Dendritic cell treated with granulocyte-macrophage colony-stimulating factor and Interleukin-4, amounts not matched to agents 40 ng/mL and 50 ng/mL, for 4 days (primary cell): ENCODE measurements around the gene KIF6.
"Not testable (repeated sequence)": the region's sequence is repeated elsewhere in the genome, so short reads cannot be mapped to it uniquely, and the experiment has no call there.

Experiments used
- H3K27ac Mint-ChIP-seq: one replicate; pipeline ENCODE4 v1.8.0; 2022; ENCODE audit warnings: mild to moderate bottlenecking, mixed read lengths
- H3K27me3 Mint-ChIP-seq: one replicate; pipeline ENCODE4 v1.8.0; 2022; ENCODE audit warnings: mild to moderate bottlenecking, mixed read lengths
- H3K36me3 Mint-ChIP-seq: one replicate; pipeline ENCODE4 v1.8.0; 2022; ENCODE audit warnings: low read depth, mixed read lengths
- H3K4me1 Mint-ChIP-seq: one replicate; pipeline ENCODE4 v1.8.0; 2022; ENCODE audit warnings: low read depth, mixed read lengths
- H3K4me3 Mint-ChIP-seq: one replicate; pipeline ENCODE4 v1.8.0; 2022; ENCODE audit warnings: mild to moderate bottlenecking, moderate library complexity, mixed read lengths
- H3K9me3 Mint-ChIP-seq: one replicate; pipeline ENCODE4 v1.8.0; 2022; ENCODE audit warnings: mixed read lengths
- intact Hi-C: fragments of 100-400 bp; cut with micrococcal nuclease; formaldehyde crosslinking; loops from one replicate; pipeline ENCODE4 v1.15.0; 2022

The KIF6 gene

DNA sequence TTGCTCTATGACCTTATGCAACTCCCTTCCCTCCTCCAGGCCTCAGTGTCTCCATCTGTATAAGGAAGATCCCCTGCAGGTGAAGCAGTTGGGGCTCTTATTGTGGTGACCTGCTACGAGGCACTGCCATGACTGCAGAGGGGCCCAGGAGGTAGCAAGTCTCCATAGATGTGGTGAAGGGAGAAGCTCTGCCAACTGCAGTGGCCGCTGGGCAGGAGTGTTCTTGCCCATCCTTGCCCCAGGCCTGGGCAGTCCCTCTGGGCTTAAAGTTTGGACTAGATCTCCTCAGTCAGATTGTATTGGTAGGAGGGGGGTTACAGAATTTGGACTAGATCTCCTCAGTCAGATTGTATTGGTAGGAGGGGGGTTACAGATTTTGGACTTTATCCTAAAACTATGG is 423.2 kb downstream of the KIF6 start:
- Mint-ChIP-seq H3K27me3 (peaks cover 28% of the 10 kb centered on the region), H3K9me3 (no peaks in the 10 kb centered on the region), H3K36me3 (no peaks in the 10 kb centered on the region), H3K27ac (no peak overlapping the region), H3K4me1 (peaks cover 25% of the 10 kb centered on the region), H3K4me3 (no peak overlapping the region)
- intact Hi-C loops, result loop anchor here (10.0 kb wide), 1 partner anchor 217 kb away; no protein-coding TSS in a partner anchor

- H3K36me3 Mint-ChIP-seq, result no peaks in the 10 kb centered on the region
- intact Hi-C loops, result loop anchor here (10.0 kb wide), 1 partner anchor 217 kb away; no protein-coding TSS in a partner anchor
- no peak overlapping the region for H3K27ac Mint-ChIP-seq
- H3K4me1 Mint-ChIP-seq, result peaks cover 25% of the 10 kb centered on the region
- no peak overlapping the region for H3K4me3 Mint-ChIP-seq
- H3K27me3 Mint-ChIP-seq, result peaks cover 30% of the 10 kb centered on the region
- no peaks in the 10 kb centered on the region for H3K9me3 Mint-ChIP-seq
Measured at GRCh38 chr6:39301606-39302005, 423.6 kb downstream of the KIF6 start.

DNA sequence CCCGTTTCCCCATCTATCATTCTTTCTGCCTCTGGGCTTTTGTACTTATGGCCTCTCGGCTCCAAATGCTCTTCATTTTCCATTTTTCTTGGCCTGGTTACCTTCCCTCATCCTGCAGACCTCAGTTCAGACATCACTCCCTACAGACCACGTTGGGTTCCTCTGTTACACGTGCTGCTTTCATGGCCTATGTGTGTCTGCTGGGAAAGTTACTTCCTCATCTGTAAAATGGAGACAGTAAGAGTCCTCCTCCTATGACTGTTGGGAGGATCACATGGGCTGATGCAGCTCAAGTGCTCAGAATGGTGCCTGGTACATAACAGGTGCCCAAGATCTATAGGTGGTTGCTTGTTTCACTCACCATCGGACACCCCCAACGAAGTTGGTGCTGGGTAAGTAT is 424.5 kb downstream of the KIF6 start:
- H3K27me3 Mint-ChIP-seq, result peaks cover 30% of the 10 kb centered on the region
- peaks cover 25% of the 10 kb centered on the region for H3K4me1 Mint-ChIP-seq
- intact Hi-C loops, result loop anchor here (10.0 kb wide), 1 partner anchor 216 kb away; no protein-coding TSS in a partner anchor
- H3K9me3 Mint-ChIP-seq, result no peaks in the 10 kb centered on the region
- peak overlapping the region; percentile 6 for H3K27ac Mint-ChIP-seq
- no peak overlapping the region for H3K4me3 Mint-ChIP-seq
- H3K36me3 Mint-ChIP-seq, result no peaks in the 10 kb centered on the region

DNA sequence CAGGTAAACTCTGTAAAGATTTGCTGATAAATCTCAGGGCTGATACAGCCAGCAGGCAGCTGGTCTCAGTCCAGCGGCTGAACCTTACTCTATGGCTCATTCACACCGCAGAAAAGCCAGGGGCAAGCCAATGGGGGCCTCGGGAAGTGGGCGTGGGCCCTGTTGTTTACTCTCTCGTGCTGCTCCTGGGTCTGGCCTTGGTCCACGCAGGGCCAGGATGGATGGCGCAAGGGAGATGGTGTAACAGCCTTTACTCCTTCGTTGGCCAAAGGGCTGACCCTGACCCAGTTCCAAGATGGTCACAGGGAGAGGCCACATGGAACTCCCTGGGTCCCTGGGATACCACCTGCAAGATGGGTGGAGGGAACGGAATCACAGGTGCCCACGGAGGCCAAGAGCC is 427.1 kb downstream of the KIF6 start:
- peaks cover 29% of the 10 kb centered on the region for H3K27me3 Mint-ChIP-seq
- H3K9me3 Mint-ChIP-seq, result no peaks in the 10 kb centered on the region
- H3K4me3 Mint-ChIP-seq, result no peak overlapping the region
- peaks cover 37% of the 10 kb centered on the region for H3K4me1 Mint-ChIP-seq
- intact Hi-C loops, result no loop called here
- no peak overlapping the region for H3K27ac Mint-ChIP-seq
- no peaks in the 10 kb centered on the region for H3K36me3 Mint-ChIP-seq

DNA sequence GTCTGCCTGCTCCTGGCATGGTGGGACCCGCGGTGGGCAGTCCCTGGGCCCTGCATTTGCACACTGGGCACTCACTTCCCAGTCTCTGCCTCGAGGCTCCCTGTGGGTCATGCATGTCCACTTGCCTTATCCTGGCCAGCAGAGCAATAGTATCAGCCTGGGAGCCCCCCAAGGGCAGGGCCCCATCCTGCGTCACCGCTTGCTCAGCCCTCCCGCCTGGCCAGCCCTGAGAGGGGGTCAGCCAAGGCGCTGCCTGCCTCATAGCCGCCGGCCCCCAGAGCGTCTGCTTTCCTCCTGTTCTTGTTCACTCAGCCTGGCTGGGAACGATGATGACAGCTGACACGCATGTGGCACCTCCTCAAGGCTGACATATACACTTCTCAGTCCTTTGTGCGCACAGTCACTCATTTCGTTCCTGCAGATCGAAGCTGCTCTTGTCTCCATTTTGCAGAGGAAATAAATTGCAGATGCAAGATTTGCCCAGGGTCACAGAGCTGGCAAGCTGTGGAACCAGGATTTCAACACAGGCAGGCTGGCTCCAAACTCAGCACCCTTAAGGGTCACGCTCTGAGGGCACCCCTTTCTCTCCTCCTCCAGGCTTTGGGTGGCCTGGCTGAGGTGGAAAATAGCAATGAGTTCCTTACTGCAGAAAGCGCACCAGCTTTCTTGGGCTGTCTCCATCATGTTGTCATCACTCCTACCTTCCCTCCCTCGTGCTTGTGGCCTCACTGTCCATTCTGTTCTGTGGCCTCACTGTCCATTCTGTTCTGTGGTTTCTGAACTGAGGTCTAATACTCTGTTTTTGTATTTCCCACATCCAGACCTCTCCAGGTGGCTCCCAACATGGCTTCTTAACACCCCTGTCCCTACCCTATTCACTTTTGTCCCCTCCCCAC is 428.2 kb downstream of the KIF6 start:
- Mint-ChIP-seq H3K4me3 (no peak overlapping the region), H3K9me3 (no peaks in the 10 kb centered on the region), H3K36me3 (no peaks in the 10 kb centered on the region), H3K27me3 (peaks cover 34% of the 10 kb centered on the region), H3K27ac (no peak overlapping the region), H3K4me1 (peaks cover 32% of the 10 kb centered on the region)
- intact Hi-C loops, result no loop called here

GRCh38 chr6:39295611-39296011 is 429.6 kb downstream of the KIF6 start:
- intact Hi-C loops, result no loop called here

DNA sequence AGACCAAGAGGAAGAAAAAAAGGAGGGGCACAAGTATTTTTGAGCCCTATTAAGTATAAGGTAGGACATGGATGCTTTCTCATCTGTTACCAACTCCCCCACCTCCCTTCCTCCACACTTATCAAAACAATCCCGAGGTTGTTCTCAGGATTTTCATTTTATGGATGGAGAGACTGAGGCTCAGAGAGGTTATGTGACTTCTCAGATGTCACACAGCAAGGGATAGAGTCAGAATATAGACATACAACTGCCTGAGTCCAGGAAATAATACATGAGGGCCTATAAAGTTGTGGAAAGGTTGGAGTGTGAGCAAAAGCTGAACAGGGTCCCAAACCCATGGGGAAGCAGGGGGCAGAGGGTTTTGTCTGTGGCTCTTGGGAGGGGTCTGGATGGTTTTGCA is 430.3 kb downstream of the KIF6 start:
- Mint-ChIP-seq H3K4me1 (peaks cover 22% of the 10 kb centered on the region), H3K27me3 (peaks cover 37% of the 10 kb centered on the region), H3K36me3 (no peaks in the 10 kb centered on the region), H3K4me3 (no peak overlapping the region), H3K9me3 (no peaks in the 10 kb centered on the region), H3K27ac (no peak overlapping the region)
- intact Hi-C loops, result no loop called here

More at GRCh38 chr6:39295611-39296011, 429.6 kb downstream of the KIF6 start:
- Mint-ChIP-seq H3K36me3 (no peaks in the 10 kb centered on the region), H3K9me3 (no peaks in the 10 kb centered on the region), H3K4me3 (no peak overlapping the region), H3K4me1 (peaks cover 25% of the 10 kb centered on the region), H3K27ac (no peak overlapping the region), H3K27me3 (peaks cover 39% of the 10 kb centered on the region)

- Mint-ChIP-seq H3K4me3 (no peak overlapping the region), H3K27ac (no peak overlapping the region), H3K9me3 (no peaks in the 10 kb centered on the region)
Measured at GRCh38 chr6:39294133-39294532, 431.1 kb downstream of the KIF6 start.

DNA sequence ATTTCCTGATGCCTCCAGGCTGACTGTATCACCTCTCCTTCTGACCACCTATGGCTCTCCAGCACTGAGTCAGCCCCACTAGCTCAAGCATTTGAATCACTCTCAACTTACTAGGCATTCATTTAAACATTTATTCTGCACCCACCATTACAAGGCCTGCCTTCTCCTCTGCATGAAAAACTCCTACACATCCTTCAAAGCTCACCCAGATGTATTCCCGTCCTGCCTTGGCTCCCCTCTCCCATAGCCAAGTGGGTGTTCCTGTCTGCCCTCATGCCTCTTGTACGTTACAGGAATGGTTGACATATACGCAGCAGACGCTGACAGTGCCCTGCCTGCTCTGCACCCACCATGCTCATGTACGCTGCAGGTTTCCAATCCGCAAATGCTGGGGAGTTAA is 432.6 kb downstream of the KIF6 start:
- peaks cover 39% of the 10 kb centered on the region for H3K27me3 Mint-ChIP-seq
- H3K4me1 Mint-ChIP-seq, result peaks cover 35% of the 10 kb centered on the region
- no peaks in the 10 kb centered on the region for H3K9me3 Mint-ChIP-seq
- no peak overlapping the region for H3K4me3 Mint-ChIP-seq
- H3K27ac Mint-ChIP-seq, result no peak overlapping the region
- intact Hi-C loops, result no loop called here
- no peaks in the 10 kb centered on the region for H3K36me3 Mint-ChIP-seq

More at GRCh38 chr6:39294133-39294532, 431.1 kb downstream of the KIF6 start:
- Mint-ChIP-seq H3K4me1 (peaks cover 26% of the 10 kb centered on the region), H3K36me3 (no peaks in the 10 kb centered on the region), H3K27me3 (peaks cover 36% of the 10 kb centered on the region)
- intact Hi-C loops, result no loop called here

DNA sequence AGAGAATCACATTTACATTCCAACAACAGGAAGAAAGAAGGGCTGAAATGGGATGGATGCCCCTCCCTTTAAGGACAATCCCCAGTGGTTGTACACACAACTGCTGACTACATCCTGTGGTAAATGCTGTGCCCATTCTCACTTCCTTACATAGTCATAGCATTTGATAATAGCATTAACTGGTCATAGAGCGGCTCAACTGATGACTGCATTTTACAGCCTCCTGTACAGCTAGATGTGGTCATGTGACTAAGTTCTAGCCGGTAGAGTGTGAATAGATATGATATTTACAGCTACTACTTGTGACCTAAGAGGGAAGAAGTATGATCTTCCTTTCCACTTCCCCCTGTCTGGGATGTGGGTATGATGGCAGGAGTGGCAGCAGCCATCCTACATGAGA is 435.7 kb downstream of the KIF6 start:
- Mint-ChIP-seq H3K4me1 (peaks cover 44% of the 10 kb centered on the region), H3K27ac (peak overlapping the region; percentile 50), H3K4me3 (no peak overlapping the region), H3K9me3 (no peaks in the 10 kb centered on the region), H3K27me3 (peaks cover 41% of the 10 kb centered on the region), H3K36me3 (no peaks in the 10 kb centered on the region)
- intact Hi-C loops, result no loop called here

GRCh38 chr6:39287601-39288000 is 437.6 kb downstream of the KIF6 start:
- Mint-ChIP-seq H3K27me3 (peaks cover 35% of the 10 kb centered on the region), H3K9me3 (no peaks in the 10 kb centered on the region), H3K4me1 (peaks cover 49% of the 10 kb centered on the region), H3K27ac (peak overlapping the region; percentile 6), H3K4me3 (no peak overlapping the region), H3K36me3 (no peaks in the 10 kb centered on the region)
- intact Hi-C loops, result no loop called here

- H3K9me3 Mint-ChIP-seq, H3K36me3 Mint-ChIP-seq, H3K4me3 Mint-ChIP-seq, intact Hi-C loops, H3K27ac Mint-ChIP-seq: not testable (repeated sequence)
- Mint-ChIP-seq H3K4me1 (peaks cover 57% of the 10 kb centered on the region), H3K27me3 (peaks cover 36% of the 10 kb centered on the region)
Measured at GRCh38 chr6:39286596-39286995, 438.6 kb downstream of the KIF6 start.

- intact Hi-C loops, result no loop called here
- Mint-ChIP-seq H3K27me3 (peaks cover 49% of the 10 kb centered on the region), H3K9me3 (no peaks in the 10 kb centered on the region), H3K4me1 (peaks cover 45% of the 10 kb centered on the region), H3K27ac (no peak overlapping the region), H3K4me3 (no peak overlapping the region), H3K36me3 (no peaks in the 10 kb centered on the region)
Measured at GRCh38 chr6:39282774-39283173, 442.4 kb downstream of the KIF6 start.

GRCh38 chr6:39281312-39281980 is 443.8 kb downstream of the KIF6 start:
- intact Hi-C loops, result no loop called here
- H3K27ac Mint-ChIP-seq, result no peak overlapping the region
- H3K36me3 Mint-ChIP-seq, result no peaks in the 10 kb centered on the region
- no peak overlapping the region for H3K4me3 Mint-ChIP-seq
- H3K27me3 Mint-ChIP-seq, result peaks cover 54% of the 10 kb centered on the region
- H3K9me3 Mint-ChIP-seq, result no peaks in the 10 kb centered on the region
- peaks cover 35% of the 10 kb centered on the region for H3K4me1 Mint-ChIP-seq
